GM18505 (cell line): ENCODE results near the gene SUSD6.

Experiments
- ATAC-seq: cut with Tn5 transposase; IDR thresholded peaks from one replicate; pipeline ENCODE4 v1.9.1; 2021; ENCODE audit not compliant: unreplicated experiment
- POLR2A ChIP-seq: IDR thresholded peaks from 4 replicates; pipeline ENCODE4 v1.6.1; 2011; ENCODE audit warnings: borderline replicate concordance; ENCODE audit not compliant: insufficient read depth, insufficient read length; ENCODE audit errors: extremely low read depth

SUSD6 gene

DNA sequence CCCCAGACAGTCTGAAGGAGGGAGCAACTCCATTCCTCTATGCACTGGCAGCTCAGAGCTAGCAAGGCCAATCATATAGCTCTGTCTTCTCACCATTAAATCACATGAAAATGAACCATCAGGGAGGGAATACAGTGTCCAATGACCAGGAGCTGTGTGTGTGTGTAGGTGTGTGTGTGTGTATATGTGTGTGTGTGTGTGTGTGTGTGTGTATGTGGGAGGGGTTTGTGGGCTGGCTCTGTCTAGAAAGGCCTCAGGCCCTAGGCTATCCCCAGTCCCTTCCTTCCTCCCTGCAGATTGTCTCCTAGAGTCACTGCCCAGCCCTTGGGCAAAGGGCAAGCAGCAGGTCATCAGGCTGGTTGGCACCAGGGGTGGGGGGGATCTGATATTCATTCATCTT, 5.7 kb upstream of the SUSD6 start:
- no peak for ATAC-seq

DNA sequence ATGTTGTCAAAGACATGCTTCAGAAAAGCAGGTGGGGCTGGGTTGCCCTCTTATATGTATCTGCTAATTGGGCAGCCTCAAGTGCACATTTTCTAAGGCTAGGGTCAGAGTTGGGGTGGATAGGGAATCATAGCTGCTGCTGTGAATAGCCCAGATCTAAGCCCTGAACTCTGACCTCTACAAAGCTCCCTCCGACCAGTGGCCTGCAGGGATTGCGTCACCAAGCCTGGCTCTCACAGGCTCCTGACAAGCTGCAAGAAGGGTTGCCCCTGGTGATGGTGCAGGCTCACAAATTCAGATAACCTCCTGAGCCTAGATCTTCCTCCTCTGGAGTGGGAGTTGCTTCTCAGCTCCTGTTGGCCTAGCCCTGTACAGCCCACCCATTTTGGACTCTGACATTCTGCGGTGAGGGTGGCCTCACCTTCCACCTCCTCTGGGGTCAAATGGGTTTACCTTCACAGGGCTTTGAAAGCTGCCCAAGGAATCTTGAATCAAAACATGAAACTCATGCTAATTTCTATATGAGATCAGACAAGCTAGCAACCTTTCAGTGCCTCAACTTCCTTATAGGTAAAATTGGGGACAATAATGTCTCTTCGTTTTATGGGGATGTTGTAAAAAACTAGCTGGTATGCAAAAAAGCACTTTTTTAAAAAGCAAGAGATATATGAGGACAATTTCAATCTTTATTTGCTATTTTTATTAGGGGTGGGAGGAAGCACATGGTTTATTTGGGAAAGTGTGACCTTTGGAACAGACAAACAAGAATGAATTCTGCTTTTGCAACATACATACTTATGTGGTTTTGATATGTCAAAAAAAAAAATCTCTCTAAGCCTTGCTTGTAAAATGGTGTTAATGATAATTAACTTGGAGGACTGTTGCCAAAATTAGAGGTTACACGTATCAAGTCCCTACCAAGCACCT, 4.9 kb upstream of the SUSD6 start:
- ATAC-seq, result no peak
- no peak for TF ChIP-seq POLR2A

More for the DNA sequence above, 5.7 kb upstream of the SUSD6 start:
- TF ChIP-seq POLR2A, result no peak

DNA sequence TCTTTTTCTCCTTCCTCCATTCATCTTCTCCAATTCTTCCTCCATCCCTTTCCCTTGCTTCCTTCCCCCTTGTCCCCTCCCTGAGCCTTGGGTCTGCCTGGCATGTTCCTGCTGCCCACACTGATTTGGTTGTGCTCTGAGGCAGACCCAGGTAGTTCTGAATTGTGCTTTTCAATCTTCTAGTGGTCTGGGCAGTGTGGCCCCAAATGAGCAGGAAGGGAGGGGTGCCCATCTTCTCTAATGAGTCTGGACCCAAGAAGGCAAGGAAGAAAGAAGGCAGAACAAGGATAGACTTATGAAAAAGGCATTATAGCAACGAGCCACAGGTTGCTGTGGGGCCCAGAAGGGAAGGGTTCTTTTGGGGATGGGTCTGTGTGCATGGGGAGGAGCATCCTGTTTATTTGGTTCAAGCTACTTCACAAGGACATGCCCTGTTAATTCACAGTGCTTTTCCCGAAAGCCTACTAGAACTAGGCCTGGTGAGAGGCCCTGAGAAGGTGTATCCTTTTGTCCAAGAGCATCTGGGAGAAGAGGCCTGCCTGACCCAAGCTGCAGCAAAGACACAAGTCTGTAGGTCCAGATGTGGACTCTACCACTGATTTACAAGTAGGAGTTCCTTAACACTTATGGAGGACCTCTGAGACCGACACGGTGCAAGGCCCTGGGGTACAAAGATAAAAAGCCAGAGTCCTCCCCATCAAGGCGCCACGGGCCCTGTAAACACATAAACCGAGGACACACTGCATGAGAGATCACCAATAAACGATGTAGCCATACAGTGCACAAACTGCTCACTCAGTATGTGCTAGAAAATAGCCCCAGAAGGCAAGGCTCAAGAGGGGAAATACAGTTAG, 1.1 kb upstream of the SUSD6 start:
- TF ChIP-seq POLR2A, result no peak
- ATAC-seq, result no peak

DNA sequence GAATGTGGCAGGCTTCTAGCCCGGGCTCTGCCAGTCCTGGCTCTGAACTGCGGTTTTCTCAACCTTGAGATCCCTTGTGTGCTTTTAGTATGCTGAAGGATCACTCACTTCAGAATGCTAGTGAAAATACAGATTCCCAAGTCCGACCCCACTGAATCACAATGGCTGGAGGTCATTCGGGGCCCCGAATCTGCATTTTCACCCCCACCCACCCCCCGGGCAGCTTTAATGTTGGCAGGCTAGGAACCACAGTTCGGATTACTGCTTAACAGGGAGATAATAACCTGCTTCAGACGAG, 573 bp upstream of the SUSD6 start:
- ATAC-seq, result no peak
- TF ChIP-seq POLR2A, result no peak

DNA sequence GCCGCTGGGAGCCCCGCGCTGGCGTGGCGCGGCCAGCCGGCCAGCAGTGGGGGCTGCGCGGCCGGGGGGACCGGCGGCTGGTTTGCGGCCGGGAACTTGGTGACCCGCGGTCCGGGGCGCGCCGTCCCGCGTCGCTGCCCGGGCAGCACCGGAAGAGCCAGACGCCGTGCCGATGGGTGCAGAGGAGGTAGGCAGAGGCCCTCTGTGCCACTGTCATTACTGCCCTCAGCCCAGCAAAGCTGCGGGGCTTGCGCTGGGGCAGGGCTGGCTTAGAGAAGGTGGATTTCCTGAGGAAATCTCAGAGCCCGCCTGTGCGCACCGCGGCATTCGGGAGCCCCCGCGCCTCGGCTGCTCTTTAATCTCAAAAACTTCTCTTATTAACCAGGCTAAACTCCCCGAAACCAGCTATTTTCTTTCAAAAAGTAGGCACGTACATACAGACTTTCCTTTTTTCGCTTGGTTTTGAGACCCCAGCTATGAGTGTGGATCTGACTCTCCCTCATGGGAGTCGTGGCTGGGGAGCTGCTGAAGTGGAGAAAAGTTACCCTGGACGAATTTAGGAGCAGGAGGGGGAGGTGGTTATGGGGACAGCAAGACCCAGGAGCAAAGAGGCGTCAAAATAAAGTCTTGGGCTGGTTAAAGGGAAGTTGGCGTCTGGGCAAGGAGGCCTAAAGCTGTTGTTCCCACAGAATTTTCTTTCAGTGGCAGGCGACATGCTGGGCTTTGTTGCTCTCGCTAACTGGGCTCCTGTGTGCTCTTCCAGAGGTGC, 802 bp downstream of the SUSD6 start:
- ATAC-seq, result peak; percentile 17
- peak; percentile 3 for TF ChIP-seq POLR2A

DNA sequence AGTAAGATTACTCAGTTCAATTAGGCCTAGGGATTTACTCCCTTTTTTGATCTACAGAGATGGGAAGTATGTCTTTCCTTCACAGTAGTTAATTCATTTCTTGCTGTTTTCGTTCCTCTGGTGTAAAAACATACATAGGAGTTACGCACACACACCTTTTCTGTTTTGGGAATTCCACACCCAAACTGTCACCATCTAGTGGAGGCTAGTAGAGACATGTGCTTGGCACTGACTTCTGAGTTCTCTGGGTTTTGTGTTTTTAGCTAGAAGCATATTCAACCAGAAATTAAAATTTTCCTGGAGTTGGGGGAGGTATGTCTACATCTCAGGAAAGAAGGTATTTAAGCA, 1.4 kb downstream of the SUSD6 start:
- TF ChIP-seq POLR2A, result no peak
- ATAC-seq, result no peak

DNA sequence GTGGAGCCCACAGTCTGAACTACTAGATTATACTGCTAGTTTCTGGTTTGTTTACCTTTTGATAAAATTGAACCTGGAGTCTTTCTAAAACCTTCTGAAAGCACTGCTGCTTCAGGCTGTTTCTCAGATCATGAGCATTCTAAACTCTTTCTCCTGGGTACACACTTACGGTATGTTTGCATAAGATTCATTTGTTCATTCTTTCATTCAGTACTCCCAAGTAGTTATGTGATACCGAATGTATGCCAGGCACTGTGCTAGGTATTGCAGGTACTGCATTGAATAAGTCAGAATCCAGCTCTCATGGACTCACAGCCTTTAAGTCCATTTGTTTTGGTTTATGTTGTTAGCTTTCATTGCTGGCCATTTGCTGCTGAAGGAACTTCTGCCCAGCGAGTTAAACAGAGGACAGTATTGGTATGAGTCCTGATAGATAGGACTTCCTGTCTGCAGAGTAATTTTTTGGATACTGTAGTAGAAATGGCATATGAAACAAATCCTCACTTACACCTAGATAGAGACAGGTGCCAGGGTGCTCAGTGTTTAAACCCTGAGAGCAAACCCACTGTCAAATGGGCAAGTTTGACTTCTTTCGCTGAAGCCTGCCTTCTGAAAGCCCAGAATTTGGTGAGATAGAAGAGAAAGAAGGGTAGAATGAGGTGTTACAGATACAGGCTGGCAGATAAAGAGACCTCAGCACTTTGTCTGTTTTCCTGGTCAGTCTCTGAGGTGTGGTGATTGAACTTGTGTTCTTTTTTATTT, 2.1 kb downstream of the SUSD6 start:
- TF ChIP-seq POLR2A, result peak; percentile 20
- no peak for ATAC-seq

DNA sequence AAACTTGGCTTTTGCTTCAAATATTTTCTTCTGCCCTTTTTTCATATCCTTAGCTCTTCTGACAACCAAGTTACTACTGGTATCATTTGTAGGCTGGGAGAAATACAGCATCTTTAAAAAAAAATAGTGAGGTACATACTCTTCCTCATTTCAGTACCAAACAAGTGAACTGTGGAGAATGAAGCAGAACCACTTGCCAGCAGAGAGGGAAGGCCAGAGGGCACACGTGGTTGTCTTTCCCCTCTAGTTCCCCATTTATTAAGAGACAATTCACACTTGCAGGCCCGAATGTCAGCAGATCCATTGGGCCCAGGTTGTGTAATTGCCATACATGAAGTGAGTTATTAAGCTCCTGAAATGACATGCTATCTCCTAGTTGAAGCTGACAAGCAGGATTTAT, 3.2 kb downstream of the SUSD6 start:
- no peak for TF ChIP-seq POLR2A
- ATAC-seq, result no peak

DNA sequence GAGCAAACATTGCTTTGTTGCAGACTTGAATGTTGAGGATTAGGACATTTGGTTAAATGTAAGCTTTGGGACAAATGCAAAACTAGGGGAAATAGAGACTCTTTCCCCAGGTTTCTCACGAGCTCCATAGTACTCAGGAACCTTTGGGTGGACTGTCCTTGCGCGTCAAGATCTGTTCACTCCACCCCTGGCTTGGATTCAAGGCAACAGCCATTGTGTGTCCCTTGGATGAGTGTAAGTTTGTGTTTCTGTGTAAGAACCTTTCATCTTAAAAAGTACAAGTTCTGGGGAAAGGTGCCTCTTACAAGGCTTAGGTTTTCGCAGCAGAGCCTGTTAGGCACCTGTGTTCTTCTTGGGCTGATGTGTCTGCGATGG, 3.7 kb downstream of the SUSD6 start:
- TF ChIP-seq POLR2A, result no peak
- ATAC-seq, result peak; percentile 0

DNA sequence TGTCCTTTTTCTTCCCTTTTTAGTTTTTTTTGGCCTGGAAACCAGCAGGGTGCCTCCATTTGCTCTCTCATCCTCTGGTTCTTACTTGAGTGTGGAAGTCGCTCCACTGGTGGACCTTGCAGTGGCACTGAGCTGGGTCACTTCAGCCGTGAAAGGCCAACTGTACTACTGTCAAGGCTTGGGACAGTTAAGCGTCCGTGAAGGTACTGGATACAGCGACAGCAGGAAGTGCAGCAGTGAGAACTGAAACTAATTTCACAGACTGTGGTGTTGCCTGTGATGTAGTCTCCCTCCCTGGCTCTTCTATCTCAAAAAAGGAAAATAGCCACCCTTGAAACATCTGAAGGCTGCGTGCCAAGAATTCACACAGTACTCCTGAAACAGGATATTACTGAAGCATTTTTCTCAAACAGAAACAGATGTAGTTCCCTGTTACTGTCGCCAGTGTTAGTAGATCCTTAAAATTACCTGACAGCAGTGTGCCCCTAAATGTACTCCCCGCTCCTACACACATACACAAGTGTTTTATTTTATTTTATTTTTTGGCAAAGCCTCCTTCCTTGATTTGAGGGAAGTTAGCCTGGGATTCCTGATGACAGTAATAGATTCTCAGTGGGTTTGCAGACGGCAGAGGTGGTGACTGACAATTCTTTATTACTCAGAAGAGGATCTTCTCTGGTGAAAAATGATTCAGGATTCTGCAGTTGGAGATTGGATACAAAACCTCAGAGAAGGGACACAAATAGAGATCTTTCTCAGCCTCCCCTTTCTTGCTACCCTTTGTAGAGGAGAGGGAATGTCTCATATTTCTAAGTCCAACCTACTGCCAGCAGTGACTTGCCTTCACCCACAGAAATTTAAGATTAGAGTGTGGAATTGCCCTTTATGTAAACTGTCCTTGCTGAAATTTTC, 4.4 kb downstream of the SUSD6 start:
- peak; percentile 45 for TF ChIP-seq POLR2A
- ATAC-seq, result peak; percentile 34

DNA sequence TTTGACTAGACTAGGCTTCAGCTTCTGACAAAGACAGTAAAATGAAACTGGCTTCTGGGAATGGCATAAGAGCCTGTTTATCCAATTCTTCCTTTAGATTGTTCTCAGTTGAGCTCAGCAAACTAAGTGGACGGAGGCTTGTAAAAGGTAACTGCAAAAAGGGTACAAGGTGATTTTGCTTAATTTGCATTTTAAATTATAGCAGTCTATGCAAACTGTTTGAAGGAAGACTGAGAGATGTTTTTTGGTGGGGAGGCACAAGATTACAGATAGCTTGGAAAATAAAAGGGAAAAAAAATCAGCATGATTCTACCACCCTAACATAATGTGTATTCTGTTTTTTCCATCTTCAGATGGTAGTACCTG, 5.0 kb downstream of the SUSD6 start:
- no peak for ATAC-seq
- TF ChIP-seq POLR2A, result no peak

DNA sequence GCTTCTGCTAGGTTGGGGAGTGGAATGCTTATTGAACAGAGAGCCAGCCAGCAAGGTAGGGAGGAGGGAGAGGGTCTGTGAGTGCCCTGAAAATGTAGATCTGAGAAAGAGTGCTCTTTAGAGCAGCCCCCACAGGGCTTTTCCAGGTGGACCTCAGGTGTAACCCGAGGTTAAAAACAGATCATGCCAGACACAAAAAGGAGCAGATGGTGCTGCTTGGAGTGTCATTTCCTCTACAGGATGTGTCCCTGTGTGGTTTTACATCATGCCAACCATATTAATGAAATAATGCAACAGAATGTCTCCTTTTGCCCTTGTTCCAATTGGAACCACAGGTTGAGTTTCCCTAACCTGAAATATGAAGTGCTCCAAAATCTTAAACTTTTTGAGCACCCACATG, 6.4 kb downstream of the SUSD6 start:
- no peak for TF ChIP-seq POLR2A
- no peak for ATAC-seq
